Activated naive CD8-positive, alpha-beta T cell treated with anti-CD3 and anti-CD28 coated beads, Interleukin-2, amount 50 U/mL, for 16 hours (primary cell): ENCODE data around the gene SH3TC1.

Experiments used
- DNase-seq: peaks from one replicate; pipeline ENCODE4 v3.0.0-alpha.2; 2020; ENCODE audit warnings: low read depth, low spot score

SH3TC1 gene

DNA sequence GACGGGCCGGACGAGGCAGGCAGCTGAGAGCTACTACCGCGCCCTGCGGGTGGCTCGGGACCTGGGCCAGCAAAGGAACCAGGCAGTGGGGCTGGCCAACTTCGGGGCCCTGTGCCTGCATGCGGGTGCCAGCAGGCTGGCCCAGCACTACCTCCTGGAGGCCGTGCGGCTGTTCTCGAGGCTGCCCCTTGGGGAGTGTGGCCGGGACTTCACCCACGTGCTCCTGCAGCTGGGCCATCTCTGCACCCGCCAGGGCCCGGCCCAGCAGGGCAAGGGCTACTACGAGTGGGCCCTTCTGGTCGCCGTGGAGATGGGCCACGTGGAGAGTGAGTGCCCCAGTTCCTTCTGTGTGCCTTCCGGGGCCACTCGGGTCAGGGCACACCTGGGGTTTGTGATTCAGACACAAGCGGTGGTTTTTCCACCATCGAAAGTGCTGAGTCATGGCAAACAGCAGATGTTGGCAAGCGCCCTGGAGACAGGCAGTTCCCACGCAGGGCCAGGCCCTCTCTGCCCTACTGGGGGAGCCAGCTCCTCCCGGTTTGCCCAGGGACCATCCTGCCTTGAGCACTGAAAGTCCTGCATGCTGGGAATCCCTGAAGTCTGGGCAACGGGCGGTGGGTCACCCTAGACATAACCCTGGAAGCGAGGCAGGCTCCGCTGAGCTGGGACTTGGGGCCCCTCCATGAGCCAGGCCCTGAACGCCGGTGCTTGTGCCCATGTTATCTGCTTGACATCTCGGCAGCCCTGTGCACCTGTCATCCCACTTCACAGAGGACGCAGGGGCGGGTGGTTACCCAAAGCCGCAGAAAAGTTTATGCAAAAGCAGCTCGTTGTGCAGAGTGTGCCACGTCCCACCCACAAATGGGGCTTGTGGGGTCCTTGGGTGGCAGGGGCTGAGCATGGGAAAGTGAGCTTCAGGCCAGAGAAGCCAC is 29.5 kb downstream of the SH3TC1 start:
- peak; percentile 55 for DNase-seq

DNA sequence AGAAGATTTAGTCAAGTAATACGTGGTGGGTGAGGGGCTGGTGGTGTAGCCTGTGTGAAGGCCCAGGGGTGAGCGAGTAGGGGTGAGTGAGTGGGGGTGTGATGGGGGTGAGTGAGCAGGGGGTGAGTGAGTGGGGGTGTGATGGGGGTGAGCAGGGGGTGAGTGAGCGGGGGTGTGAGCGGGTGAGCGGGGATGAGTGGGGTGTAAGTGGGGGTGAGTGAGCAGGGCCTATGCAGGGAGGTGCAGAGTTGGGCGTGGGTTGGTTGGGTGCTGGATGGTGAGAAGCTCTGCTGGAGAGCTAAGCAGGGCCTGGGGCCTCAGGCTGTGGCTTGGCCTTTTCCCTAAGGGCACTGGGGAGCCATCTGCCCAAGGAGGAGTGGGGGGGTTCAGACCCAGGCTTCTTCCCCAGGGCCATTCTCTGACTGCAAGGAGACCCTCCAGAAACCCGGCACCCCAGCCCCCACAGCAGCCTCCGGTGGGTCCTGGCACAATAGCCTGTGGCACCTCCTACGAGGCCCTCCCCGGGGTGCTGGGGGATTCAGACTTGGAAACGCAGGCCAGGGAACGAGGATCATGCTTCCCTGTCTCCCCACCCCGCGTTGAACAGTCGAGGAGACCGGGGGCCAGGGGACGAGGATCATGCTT is 30.4 kb downstream of the SH3TC1 start:
- no peak for DNase-seq

DNA sequence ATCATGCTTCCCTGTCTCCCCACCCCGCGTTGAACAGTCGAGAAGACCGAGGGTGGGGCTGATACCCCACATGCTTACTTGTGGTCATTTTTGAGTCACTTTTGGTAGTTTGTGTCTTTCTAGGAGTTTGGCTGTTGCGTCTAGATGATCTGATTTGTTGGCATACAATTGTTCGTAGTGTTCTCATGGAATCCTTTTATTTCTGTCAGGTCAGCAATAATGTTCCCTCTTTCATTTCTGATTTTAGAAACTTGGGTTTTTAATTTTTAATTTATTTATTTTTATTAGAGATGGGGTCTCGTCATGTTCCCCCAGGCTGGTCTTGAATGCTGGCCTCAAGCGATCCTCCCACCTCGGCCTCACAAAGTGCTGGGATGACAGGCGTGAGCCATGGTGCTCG is 30.9 kb downstream of the SH3TC1 start:
- DNase-seq, result no peak

DNA sequence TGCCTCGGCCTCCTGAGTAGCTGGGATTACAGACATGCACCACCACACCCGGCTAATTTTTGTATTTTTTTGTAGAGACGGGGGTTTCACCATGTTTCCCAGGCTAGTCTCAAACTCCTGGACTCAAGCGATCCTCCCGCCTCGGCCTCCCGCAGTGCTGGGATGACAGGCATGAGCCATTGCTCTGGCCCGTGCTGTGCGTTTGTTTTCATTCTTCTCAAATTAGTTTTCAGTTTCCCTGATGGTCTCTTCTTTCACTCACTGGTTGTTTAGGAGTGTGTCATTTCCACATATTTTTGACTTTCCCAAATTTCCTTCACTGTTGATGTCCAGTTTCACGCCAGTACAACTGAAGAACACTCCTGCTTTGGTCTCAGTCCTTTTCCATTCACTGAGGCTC is 31.8 kb downstream of the SH3TC1 start:
- DNase-seq, result no peak

DNA sequence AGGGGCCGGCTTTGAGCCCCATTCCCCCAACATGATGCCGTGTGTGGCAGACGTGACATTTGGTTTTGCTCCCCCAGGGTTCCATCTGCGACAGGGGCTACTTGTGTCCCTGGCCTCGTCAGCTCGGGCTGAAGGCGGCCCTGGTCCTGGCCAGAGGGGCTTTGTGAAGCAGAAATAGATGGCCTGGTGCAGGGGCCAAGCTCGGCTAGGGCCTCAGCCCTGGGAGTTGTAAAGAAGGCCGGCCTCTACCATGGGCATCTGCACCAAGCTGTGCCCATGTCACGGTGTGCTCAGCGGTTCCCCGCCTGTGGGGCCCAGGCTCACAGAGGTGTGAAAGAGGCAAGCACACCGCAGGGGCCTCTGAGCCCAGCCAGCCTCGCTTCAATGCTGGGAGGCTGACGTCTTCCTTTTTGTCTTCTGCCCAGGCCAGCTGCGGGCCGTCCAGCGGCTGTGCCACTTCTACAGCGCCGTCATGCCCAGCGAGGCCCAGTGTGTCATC is 32.5 kb downstream of the SH3TC1 start:
- DNase-seq, result no peak

DNA sequence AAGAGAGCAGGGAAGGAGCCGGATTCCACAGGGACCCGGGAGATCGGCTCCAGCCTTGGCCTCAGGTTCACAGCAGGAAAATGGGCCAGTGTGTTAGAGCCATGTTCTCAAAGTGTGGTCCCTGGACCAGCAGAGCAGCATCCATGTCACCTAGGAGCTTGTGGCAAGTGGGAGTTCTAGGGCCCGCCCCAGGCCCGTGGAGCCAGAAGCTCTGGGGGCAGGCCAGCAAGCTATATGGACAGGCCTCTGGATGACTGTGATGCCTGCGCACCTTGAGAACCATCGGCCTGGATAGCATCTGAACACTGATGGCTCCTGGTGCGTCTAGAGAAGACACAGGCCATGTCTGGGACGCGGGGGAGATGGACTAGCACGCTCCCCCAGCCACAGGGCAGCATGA is 33.7 kb downstream of the SH3TC1 start:
- no peak for DNase-seq

DNA sequence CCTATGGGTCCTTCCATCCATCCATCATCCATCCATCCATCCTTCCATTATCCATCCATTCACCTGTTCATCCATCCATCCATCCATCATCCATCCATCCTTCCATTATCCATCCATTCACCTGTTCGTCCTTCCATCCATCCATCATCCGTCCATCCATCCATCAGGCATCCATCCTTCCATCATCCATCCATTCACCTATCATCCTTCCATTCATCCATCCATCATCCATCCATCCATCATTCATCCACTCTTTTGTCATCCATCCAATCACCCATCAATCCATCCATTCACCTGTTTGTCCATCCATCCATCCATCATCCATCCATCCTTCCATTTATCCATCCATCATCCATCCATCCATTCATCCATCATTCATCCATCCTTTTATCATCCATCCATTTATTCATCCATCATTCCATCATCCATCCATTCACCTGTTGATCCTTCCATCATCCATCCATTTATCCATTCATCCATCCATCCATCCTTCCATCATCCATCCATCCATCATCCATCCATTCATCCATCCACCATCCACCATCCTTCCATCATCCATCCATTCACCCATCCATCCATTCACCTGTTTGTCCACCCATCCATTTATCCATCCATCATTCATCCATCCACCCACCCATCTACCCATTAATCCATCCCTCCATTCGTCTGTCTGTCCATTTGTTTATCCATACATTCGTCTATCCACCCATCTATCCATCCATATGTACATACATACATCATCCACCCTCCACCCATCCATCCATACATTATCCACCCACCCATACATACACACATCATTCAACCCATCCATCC is 34.8 kb downstream of the SH3TC1 start:
- DNase-seq, result no peak

DNA sequence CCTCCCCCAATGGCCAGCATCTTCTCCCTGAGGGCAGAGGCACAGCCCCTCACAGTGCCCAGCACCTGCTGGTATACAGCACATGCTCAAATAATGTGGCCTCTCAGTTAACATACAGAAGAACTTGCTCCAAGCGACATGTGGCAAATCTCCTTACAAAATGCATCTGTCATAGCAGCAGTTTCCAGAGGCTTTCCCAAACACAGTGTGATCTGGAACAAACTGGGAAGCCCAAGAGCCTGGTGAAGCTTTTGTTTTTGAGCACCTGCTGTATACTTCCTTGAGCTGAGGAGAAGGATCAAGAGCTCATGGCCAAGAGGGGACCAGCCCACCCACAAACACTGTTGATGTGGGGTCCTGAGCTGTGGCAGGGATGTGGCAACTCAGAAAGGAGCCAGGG is 35.6 kb downstream of the SH3TC1 start:
- DNase-seq, result no peak

DNA sequence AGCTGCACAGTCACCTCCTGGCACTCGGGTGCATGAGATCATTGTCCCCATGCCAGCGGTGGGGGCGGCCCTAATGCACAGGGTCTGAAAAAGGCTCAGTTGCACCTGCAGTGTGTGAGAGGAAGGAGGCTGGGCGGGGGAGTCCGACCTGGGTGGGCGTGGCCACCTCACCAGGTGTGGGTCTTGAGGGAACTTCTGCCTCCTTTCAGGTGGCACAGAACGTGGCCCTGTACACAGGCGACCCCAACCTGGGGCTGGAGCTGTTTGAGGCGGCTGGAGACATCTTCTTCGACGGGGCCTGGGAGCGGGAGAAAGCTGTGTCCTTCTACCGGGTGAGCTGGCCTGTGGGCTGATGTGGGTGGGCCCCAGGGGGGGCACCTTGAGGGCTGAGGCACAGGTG is 36.1 kb downstream of the SH3TC1 start:
- no peak for DNase-seq

DNA sequence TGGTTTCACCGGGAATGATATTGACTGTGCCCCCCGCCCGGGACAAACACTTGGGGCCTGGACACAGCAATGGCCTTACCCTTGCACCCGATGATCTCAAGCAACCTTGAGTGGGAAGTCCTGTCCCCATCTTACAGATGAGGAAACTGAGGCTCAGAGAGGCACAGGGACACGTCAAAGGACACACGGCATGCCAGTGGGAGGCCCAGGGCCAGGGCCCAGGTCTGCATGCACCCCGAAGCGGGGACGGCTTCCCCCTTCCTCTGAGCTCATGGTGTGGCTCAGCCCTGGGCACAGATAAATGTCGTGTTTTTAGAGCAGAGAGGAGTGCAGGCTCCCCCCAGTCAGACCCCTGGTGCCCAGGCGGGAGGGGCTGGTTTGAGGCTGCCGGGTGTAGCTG is 36.6 kb downstream of the SH3TC1 start:
- no peak for DNase-seq

DNA sequence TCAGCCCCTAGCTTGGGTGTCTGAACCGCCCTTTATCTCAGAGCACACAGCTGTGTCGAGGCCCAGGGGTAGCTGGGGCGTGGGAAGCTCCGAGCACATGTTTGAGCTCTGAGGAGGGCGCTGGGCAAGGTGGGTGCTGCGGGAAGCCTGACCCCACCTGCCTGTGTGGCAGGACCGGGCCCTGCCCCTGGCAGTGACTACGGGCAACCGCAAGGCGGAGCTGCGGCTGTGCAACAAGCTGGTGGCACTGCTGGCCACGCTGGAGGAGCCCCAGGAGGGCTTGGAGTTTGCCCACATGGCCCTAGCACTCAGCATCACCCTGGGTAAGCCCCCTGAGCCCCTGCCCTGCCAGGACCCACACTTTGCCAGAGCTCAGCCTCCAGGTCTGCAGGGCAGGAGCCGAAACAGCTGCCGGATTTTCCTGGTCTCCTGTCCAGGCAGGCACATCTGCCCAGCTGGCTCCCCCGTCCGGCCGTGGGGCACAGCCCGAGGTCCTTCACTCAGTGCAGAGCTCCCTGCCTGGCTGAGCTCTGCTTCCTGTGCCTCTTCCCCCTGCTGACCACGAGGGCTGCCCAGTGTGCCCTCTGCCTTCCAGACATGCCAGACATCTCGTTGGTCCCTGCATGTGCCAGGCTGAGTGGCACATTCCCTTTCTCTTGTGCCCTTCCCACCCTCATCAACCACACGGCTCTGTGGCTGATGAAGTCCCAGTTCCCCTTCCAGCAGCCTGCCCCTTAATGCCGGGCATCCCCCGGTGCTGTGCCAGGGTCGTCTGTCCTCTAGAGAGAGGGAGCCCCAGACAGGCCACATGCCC is 37.2 kb downstream of the SH3TC1 start:
- no peak for DNase-seq

DNA sequence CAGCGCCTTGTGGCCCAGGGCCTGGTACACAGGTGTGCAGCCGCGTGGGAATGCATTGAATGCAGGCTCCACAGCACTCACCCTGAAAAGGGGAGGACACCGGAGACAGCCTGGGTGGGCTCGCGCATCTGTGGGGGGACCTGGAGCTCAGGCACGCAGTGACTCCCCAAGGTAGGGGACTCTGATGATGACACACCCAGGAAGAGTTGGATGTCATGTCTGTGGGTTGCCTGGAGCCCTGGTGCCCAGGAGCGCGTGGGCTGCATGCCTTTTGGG is 37.8 kb downstream of the SH3TC1 start:
- no peak for DNase-seq

DNA sequence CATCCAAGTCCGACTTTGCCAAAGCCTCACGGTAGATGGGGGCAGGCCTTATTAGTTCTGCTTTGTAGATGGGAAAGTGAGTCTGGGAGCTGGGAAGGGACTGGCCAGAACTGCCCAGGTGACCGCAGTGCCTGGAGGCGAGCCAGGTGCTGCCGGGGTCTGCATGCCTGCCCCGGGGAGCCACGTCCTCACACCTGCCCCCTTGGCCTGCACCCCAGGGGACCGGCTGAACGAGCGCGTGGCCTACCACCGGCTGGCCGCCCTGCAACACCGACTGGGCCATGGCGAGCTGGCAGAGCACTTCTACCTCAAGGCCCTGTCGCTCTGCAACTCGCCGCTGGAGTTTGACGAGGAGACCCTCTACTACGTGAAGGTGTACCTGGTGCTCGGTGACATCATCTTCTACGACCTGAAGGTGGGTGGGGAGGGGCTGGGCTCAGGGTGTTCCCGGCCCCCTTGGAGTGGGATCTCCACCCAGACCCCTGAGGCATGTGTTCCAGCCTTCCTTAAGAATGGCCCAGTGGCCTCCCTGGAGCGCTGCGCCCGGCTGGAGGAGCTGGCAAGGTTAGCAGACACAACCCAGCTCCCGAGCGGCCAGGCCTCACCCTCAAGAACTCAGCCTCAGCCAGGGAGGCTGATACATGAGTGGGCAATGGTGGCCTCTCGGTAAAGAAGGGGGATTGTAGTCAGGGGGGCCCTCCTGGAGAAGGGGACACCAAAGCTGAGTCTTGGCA is 38.3 kb downstream of the SH3TC1 start:
- DNase-seq, result no peak

DNA sequence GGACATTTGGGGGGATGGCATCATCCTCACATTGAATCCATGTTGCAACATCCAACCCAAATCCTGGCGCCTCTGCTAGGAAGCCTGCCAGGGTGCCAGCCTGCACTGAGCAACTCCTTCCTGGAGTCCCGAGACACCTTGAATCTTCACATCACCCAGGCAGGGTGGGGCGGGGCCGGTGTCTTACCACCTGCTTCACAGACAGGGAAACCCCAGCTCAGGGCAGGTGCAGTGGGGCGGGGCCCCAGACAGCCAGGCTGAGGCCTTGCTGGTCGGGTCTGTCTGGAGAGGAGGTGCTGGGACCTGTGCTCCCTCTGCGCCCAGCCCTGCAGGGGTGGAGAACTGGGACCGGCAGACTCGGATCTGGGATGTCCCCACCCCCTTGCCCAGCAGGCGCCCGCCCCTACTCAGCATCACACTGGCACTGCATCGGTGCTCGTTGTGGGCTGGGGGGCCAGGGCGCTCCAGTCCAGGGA is 39.0 kb downstream of the SH3TC1 start:
- DNase-seq, result no peak

DNA sequence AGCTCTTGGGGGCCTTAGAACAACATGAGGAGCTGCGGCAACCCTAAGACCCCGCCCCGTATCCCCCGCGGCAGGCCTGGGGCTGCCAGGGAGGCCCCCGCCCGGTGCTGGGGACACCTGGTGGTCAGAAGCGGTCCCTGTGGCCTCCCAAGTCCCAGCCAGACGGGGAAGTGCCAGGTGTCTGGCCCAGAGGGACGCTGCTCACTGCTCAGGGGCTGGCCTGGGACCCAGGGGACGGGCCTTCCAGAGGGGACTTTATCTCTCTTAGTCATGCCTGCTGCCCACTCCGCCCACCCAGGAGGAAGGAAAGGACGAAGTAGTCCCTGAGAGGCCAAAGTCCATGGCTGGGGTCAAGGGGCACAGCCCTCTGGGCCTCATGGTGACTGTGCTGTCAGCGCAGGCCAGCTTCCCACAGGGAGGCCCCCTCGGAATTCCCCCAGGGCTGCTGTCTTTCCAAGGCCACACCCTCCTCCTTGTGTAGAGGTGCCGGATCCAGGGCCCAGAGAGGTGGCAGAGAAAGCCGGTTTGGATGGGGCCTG is 39.5 kb downstream of the SH3TC1 start:
- DNase-seq, result no peak

DNA sequence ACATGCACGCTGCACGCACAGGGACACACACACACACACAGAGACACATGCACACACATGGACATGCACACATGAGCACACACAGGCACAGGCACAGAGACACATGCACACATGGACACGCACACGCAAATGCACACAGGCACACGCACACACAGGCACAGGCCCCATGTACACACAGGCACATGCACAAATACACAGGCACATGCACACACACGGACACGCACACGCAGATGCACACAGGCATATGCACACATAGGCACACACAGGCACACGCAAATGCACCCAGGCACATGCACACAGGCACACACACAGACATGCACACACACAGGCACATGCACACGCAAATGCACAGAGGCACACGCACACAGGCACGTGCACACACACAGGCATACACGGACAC is 40.1 kb downstream of the SH3TC1 start:
- DNase-seq, result no peak

DNA sequence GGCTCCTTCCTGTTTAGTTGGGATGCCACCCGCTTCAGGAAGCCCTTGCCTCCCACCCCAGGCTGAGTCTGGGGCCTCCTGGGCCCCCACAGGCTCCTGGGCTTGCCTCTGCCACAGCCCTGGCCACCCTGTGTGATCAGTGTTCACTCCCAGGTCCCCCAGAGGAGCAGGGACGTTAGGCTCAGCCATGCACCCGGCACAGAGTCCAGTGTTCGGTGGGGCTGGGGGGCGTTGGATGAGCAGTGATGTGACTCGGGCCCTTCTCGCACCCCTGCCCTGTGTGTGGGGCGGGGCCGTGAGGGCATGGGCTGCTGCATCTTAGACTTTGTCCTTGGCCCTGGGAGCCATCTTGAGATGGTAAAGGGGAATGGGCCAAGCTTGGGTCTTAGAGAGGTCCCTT is 40.6 kb downstream of the SH3TC1 start:
- no peak for DNase-seq

DNA sequence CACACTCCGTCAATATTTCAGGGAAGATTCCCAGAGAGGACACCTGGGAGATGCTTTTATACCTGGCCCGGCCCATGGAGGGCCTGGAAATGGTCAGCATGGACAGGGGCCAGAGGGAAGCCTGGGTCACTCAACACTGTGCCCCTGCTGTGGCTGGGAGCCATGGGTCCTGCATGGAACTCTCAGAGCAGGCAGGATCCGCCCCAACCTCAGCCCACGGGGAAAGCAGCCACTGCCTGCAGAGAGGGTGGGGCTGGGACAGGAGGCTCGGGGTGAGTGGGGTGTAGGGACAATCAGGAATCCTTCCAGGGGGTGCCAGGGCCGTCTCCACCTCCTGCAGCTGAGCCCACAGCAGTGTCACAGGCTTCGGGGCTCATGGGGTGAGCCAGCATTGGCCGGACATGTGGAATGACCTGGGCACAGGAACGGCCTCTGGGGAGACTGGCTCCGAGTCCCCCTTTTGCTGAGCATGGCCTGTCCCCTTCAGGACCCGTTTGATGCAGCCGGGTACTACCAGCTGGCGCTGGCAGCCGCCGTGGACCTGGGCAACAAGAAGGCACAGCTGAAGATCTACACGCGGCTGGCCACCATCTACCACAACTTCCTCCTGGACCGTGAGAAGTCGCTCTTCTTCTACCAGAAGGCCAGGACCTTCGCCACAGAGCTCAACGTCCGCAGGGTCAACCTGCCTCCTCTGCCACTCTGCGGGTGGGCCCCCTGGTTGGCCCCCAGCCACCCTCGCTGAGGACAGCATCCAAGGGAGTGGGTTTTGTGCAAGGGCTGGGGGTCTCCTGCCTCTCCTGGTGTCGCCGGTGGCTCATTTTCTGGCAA is 41.3 kb downstream of the SH3TC1 start:
- no peak for DNase-seq

DNA sequence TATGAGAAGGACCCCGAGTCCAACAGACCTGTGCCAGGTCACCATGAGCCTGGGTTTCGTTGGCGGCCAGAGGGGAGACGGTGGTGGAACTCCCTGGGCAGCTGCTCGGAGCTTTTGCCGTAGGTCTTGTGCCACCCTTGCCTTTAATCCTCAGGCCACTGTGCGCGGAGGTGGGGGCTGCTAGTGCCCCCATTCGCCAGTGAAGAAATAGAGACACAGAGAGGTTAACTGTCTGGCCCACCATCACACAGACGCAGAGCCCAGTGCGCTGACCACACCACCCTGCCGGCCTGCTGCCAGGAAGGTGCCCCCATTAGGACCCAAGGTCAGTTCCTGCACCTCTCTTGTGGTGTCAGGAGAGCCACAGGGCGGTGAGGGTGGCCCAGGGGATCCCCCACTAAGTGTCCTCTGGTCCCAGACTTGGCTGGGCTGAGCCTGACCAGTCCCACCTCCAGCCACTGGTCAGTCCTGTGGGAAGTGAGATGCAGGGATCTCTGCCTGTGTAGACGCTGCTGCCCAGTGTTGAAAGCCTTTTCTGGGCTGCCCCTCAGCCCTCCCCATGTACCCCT is 42.2 kb downstream of the SH3TC1 start:
- no peak for DNase-seq
